HUES48 (cell line): ENCODE measurements around the gene TRAF5.

ENCODE experiments used
- H3K27ac ChIP-seq: one replicate; pipeline ENCODE4 v1.7.0; 2013; ENCODE audit warnings: low read depth, low read length, inconsistent platforms
- H3K27me3 ChIP-seq: 2 replicates; pipeline ENCODE4 v1.6.1; 2013; ENCODE audit warnings: mild to moderate bottlenecking, low read length; ENCODE audit not compliant: control insufficient read depth, insufficient read depth
- H3K36me3 ChIP-seq: 2 replicates; pipeline ENCODE4 v1.6.1; 2013; ENCODE audit warnings: low read length; ENCODE audit not compliant: control insufficient read depth, insufficient read depth
- H3K4me1 ChIP-seq: 2 replicates; pipeline ENCODE4 v1.6.1; 2013; ENCODE audit warnings: mild to moderate bottlenecking, low read length; ENCODE audit not compliant: control insufficient read depth, insufficient read depth
- H3K4me3 ChIP-seq: 2 replicates; pipeline ENCODE4 v1.5.1; 2013; ENCODE audit warnings: mild to moderate bottlenecking, low read depth, low read length
- H3K9ac ChIP-seq: 2 replicates; pipeline ENCODE4 v1.6.1; 2013; ENCODE audit warnings: mild to moderate bottlenecking, low read depth, low read length, moderate library complexity
- H3K9me3 ChIP-seq: 2 replicates; pipeline ENCODE4 v1.6.1; 2013; ENCODE audit warnings: low read length; ENCODE audit not compliant: control insufficient read depth, insufficient read depth

TRAF5 gene

GRCh38 chr1:211328084-211328694 lies 1.6 kb downstream of the TRAF5 start:
- Histone ChIP-seq H3K4me1 (peaks cover 46% of the 10 kb centered on the region), H3K4me3 (peak overlapping the region; percentile 71), H3K9me3 (no peaks in the 10 kb centered on the region), H3K27me3 (0 out of 2 replicates have a peak, but pooled peaks cover 9% of the 10 kb centered on the region), H3K36me3 (no peaks in the 10 kb centered on the region), H3K27ac (no peak overlapping the region), H3K9ac (no peak overlapping the region)

- H3K9me3 ChIP-seq = no peaks in the 10 kb centered on the region
- H3K36me3 ChIP-seq = no peaks in the 10 kb centered on the region
- no peak overlapping the region for H3K27ac ChIP-seq
- 0 out of 2 replicates have a peak, but pooled peaks cover 9% of the 10 kb centered on the region for H3K27me3 ChIP-seq
- peaks cover 46% of the 10 kb centered on the region for H3K4me1 ChIP-seq
- H3K4me3 ChIP-seq = no peak overlapping the region
- H3K9ac ChIP-seq = no peak overlapping the region
Measured at GRCh38 chr1:211328866-211329475, 2.3 kb downstream of the TRAF5 start.

GRCh38 chr1:211329764-211330201 lies 3.1 kb downstream of the TRAF5 start:
- H3K4me3 ChIP-seq = no peak overlapping the region
- H3K9ac ChIP-seq = no peak overlapping the region
- H3K27me3 ChIP-seq = 0 out of 2 replicates have a peak, but pooled peaks cover 9% of the 10 kb centered on the region
- peaks cover 46% of the 10 kb centered on the region for H3K4me1 ChIP-seq
- H3K9me3 ChIP-seq = no peaks in the 10 kb centered on the region
- H3K36me3 ChIP-seq = no peaks in the 10 kb centered on the region
- H3K27ac ChIP-seq = no peak overlapping the region

DNA sequence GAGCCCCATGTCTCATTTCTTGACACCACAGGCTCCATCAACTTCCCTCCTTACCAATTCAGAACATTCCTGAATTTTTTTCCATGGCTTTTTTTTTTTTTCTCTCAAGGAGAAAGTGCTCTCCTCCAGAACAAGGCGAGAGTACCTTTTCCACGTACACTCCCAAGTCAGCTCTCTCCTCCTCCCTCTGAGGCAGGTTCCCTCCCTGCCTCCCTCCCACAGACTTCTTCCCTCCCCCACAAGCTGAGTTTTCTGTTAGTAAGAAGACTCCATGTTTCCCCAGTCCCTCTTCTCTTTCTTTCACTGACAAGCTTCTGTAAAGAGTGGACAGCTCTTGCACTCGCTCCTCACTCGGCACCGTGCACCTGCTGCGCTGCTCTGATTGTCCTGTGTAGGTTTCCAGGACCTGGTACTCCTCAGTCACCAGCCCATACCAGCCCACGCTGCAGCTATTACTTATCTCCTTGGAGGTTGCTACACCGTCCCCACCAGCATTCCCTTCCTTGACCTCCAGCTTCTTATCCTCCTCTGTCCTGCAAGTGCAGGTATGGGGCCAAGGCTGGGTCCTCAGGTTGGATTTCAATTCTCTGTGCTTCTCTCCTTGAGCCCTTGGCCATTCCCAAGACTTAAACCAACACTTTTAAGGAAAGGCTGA lies 3.8 kb downstream of the TRAF5 start:
- H3K9me3 ChIP-seq = no peaks in the 10 kb centered on the region
- H3K36me3 ChIP-seq = no peaks in the 10 kb centered on the region
- H3K27me3 ChIP-seq = 0 out of 2 replicates have a peak, but pooled peaks cover 6% of the 10 kb centered on the region
- H3K4me1 ChIP-seq = peaks cover 46% of the 10 kb centered on the region
- no peak overlapping the region for H3K27ac ChIP-seq
- no peak overlapping the region for H3K9ac ChIP-seq
- no peak overlapping the region for H3K4me3 ChIP-seq

GRCh38 chr1:211331011-211331709 lies 4.5 kb downstream of the TRAF5 start:
- Histone ChIP-seq H3K4me3 (no peak overlapping the region), H3K27ac (no peak overlapping the region), H3K9me3 (no peaks in the 10 kb centered on the region), H3K27me3 (0 out of 2 replicates have a peak, but pooled peaks cover 3% of the 10 kb centered on the region), H3K4me1 (peaks cover 52% of the 10 kb centered on the region), H3K36me3 (no peaks in the 10 kb centered on the region), H3K9ac (no peak overlapping the region)

DNA sequence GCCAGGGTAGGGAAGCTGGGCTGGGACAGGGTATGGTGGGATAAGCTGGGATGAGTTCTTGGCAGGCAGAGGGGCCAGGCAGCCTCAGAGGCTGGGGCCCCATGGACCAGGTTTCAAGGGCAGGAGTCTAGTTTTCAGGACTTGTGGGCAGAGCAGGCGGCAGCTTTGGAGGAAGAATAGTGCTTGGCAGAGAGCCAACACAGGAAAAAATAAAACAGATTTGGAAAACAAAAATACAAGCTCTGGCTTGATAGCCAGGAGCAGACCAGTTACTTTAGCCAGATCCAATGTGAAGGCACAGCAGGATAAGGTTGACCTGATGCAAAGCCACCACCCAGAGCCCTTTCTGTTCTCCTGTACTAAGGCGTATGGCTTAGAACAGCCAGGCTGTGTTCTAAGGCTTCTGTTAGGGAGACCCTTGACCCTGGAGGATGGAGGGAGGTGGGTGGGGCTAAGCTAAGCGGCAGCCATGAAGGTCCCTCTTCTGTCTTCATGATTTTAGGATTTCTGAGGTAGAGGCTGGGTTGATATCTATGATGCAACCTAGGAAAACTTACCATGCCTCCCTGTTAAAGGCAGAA lies 5.5 kb downstream of the TRAF5 start:
- Histone ChIP-seq H3K9ac (no peak overlapping the region), H3K27ac (no peak overlapping the region), H3K36me3 (no peaks in the 10 kb centered on the region), H3K4me3 (no peak overlapping the region), H3K9me3 (no peaks in the 10 kb centered on the region), H3K27me3 (0 out of 2 replicates have a peak, but pooled peaks cover 3% of the 10 kb centered on the region), H3K4me1 (peaks cover 55% of the 10 kb centered on the region)

- Histone ChIP-seq H3K27ac (no peak overlapping the region), H3K4me1 (peaks cover 50% of the 10 kb centered on the region)
Measured at GRCh38 chr1:211332830-211333229, 6.2 kb downstream of the TRAF5 start.

DNA sequence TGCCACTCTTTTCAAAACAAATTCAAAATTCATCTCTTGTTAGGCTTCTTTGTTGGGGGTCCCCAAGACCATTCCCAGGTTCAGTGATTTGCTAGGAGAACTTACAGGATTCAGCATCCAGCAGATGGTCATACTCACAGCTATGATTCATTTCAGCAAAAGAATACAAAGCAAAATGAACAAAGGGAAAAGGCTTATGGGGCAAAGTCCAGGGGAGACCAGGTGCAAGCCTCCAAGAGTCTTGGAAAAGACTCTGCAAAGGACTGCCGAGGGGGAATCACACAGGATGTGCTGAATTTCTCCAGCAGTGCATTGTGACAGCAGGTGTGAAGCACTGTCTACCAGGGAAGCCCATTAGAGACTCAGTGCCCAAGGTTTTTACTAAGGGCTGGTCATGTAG lies 7.3 kb downstream of the TRAF5 start:
- Histone ChIP-seq H3K36me3 (no peaks in the 10 kb centered on the region), H3K4me3 (no peak overlapping the region), H3K9ac (no peak overlapping the region), H3K27me3 (no peaks in the 10 kb centered on the region), H3K27ac (no peak overlapping the region), H3K4me1 (peaks cover 41% of the 10 kb centered on the region), H3K9me3 (no peaks in the 10 kb centered on the region)

More at GRCh38 chr1:211332830-211333229, 6.2 kb downstream of the TRAF5 start:
- Histone ChIP-seq H3K4me3 (no peak overlapping the region), H3K27me3 (no peaks in the 10 kb centered on the region), H3K9ac (no peak overlapping the region), H3K36me3 (no peaks in the 10 kb centered on the region), H3K9me3 (no peaks in the 10 kb centered on the region)

GRCh38 chr1:211334986-211335385 lies 8.4 kb downstream of the TRAF5 start:
- no peaks in the 10 kb centered on the region for H3K36me3 ChIP-seq
- no peak overlapping the region for H3K27ac ChIP-seq
- no peak overlapping the region for H3K4me3 ChIP-seq
- H3K4me1 ChIP-seq = peaks cover 30% of the 10 kb centered on the region
- no peaks in the 10 kb centered on the region for H3K27me3 ChIP-seq
- no peak overlapping the region for H3K9ac ChIP-seq
- H3K9me3 ChIP-seq = no peaks in the 10 kb centered on the region

DNA sequence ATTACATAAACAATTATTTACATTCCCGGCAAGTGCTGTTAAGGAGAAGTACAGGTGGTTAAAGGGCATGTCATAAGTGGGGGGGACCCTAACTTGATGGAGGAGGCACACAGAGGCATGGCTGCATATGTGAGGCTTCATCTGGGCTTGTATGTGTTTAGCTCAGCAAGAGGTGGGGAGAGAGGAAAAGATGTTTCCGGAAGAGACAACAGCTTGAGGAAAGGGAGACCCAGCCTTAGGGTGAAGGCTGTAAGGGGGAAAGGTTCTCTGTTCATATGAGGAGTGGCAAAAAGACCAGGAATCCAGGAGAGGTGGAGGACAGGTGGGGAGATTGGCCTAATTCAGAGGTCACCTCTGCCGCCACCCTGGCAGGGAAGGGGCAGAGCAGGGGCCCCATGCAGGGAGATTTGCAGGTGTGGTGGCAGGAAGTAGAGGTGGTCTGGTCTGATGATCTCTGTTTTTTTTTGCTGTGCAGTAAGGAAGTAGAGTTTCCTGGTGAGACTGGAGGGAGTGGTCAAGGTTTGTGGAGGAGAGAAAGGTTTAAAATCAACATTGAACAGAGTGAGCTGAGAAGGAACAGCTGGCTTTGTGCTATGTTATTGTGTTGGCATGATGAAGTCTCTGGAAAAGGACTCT lies 9.0 kb downstream of the TRAF5 start:
- Histone ChIP-seq H3K36me3 (no peaks in the 10 kb centered on the region), H3K4me3 (no peak overlapping the region), H3K9me3 (no peaks in the 10 kb centered on the region), H3K4me1 (peaks cover 25% of the 10 kb centered on the region), H3K27me3 (no peaks in the 10 kb centered on the region), H3K9ac (no peak overlapping the region), H3K27ac (no peak overlapping the region)
